HG02885 (cell line): ENCODE measurements around the gene TPI1.
"Not testable (repeated sequence)": the region's sequence is repeated elsewhere in the genome, so short reads cannot be mapped to it uniquely, and the experiment has no call there.

Experiments
- ATAC-seq: cut with Tn5 transposase; IDR thresholded peaks from one replicate; pipeline ENCODE4 v1.9.1; 2021; ENCODE audit warnings: mild to moderate bottlenecking; ENCODE audit not compliant: unreplicated experiment, poor library complexity

Gene TPI1

GRCh38 chr12:6888360-6888759 is 21.0 kb downstream of the TPI1 start:
- ATAC-seq: no peak

- ATAC-seq: not testable (repeated sequence)
These were observed 21.5 kb downstream of the TPI1 start for GRCh38 chr12:6888794-6889193.

- ATAC-seq: not testable (repeated sequence)
These were observed 22.6 kb downstream of the TPI1 start for GRCh38 chr12:6889775-6890573.

- peak; percentile 95 for ATAC-seq
These were observed 23.7 kb downstream of the TPI1 start for GRCh38 chr12:6890789-6891645.

- ATAC-seq: no peak
These were observed 24.3 kb downstream of the TPI1 start for GRCh38 chr12:6891646-6892001.

GRCh38 chr12:6892683-6893082 is 25.4 kb downstream of the TPI1 start:
- ATAC-seq: not testable (repeated sequence)

- ATAC-seq: no peak
These were observed 27.0 kb downstream of the TPI1 start for GRCh38 chr12:6894321-6894720.

GRCh38 chr12:6896846-6897435 is 29.6 kb downstream of the TPI1 start:
- ATAC-seq: no peak

GRCh38 chr12:6899427-6899826 is 32.1 kb downstream of the TPI1 start:
- no peak for ATAC-seq

GRCh38 chr12:6899837-6900519 is 32.6 kb downstream of the TPI1 start:
- no peak for ATAC-seq

- ATAC-seq: no peak
These were observed 35.1 kb downstream of the TPI1 start for GRCh38 chr12:6902448-6902847.

GRCh38 chr12:6903722-6904121 is 36.4 kb downstream of the TPI1 start:
- ATAC-seq: no peak

- peak; percentile 98 for ATAC-seq
These were observed 37.2 kb downstream of the TPI1 start, which contains the start of gene LRRC23 for GRCh38 chr12:6904280-6905276. Gene LRRC23 (plus strand): TSS chr12:6904822. CDS start chr12:6905634, 812 bp downstream.

GRCh38 chr12:6905414-6906040 is 38.2 kb downstream of the TPI1 start:
- no peak for ATAC-seq

GRCh38 chr12:6908141-6908540 is 40.8 kb downstream of the TPI1 start:
- ATAC-seq: not testable (repeated sequence)

GRCh38 chr12:6909421-6910145 is 42.3 kb downstream of the TPI1 start:
- no peak for ATAC-seq

- ATAC-seq: no peak
These were observed 45.0 kb downstream of the TPI1 start for GRCh38 chr12:6912164-6912935.
